HCT116 (cell line): ENCODE data around the gene HVCN1. TPM values are rescaled to one million over a fixed set of nuclear protein-coding genes. Genes with fewer than 3 reads are reported as not detected.

ENCODE experiments used
- ATAC-seq: fragments of 200-7000 bp; cut with Tn5 transposase; 2 replicates; pipeline ENCODE4 v1.9.1; 2020; ENCODE audit warnings: mild to moderate bottlenecking, moderate library complexity
- BruUV-seq: library from RNA; stranded (reverse); fragments of 400-500 nt; replicated peaks from 2 replicates; lab custom pipeline; 2021; lab: Mats Ljungman, UMichigan
- CTCF ChIA-PET: fragments of 300-600 bp; sonication (Branson Sonifier 250); formaldehyde crosslinking; loops from one replicate; lab custom pipeline; 2021; ENCODE audit warnings: antibody characterized with exemption; lab: Charles Lee
- POLR2A ChIA-PET: fragments of 300-600, 350-600 bp; sonication (Branson Sonifier 250); formaldehyde crosslinking; loops from one replicate; lab custom pipeline; 2021; ENCODE audit warnings: antibody characterized with exemption; lab: Charles Lee
- RAD21 ChIA-PET, 2 experiments: fragments of 300-600 bp; sonication (Branson Sonifier 250); formaldehyde crosslinking; loops; one replicate each; lab custom pipeline; 2023; ENCODE audit warnings: low total read pairs in 2 of 2; ENCODE audit not compliant: uncharacterized antibody in 2 of 2, unreplicated experiment in 2 of 2, low non-redundant PET in 1 of 2; lab: Charles Lee
- DNase-seq: peaks from one replicate; pipeline ENCODE4 v3.0.0-alpha.2; 2010; ENCODE audit warnings: low read depth, low spot score
- H2AFZ ChIP-seq: fragments of 200-600 bp; shearing (Covaris generic), sonication (generic); 2 replicates; pipeline ENCODE4 v1.6.1; 2017; ENCODE audit warnings: low read depth, mixed run types, mixed read lengths, antibody characterized with exemption, low read length; ENCODE audit not compliant: poor library complexity, severe bottlenecking
- H3K27ac ChIP-seq: 2 replicates; pipeline ENCODE4 v1.5.1; 2012; ENCODE audit warnings: low read depth, low read length
- H3K27me3 ChIP-seq: fragments of 200-600 bp; sonication (generic); 2 replicates; pipeline ENCODE4 v1.6.1; 2016; ENCODE audit warnings: mixed run types, low read length, mixed read lengths; ENCODE audit not compliant: insufficient read depth
- H3K36me3 ChIP-seq, 2 experiments: fragments of 200-500 bp in 1 of 2; fragments of 200-600 bp in 1 of 2; sonication (Bioruptor generic) in 1 of 2; sonication (generic) in 1 of 2; 2 replicates each; pipeline versions ENCODE4 v1.5.1 to v1.6.1; 2014 to 2016; ENCODE audit warnings: low read length in 2 of 2, inconsistent platforms in 1 of 2, mixed read lengths in 1 of 2, mixed run types in 1 of 2; ENCODE audit not compliant: insufficient read depth in 2 of 2, control insufficient read depth in 1 of 2
- H3K4me1 ChIP-seq, 2 experiments: fragments of 200-600 bp in 1 of 2; sonication (generic) in 1 of 2; 2 replicates each; pipeline versions ENCODE4 v1.5.1 to v1.6.1; 2012 to 2017; ENCODE audit warnings: low read length in 2 of 2, inconsistent platforms in 1 of 2, mild to moderate bottlenecking in 1 of 2, mixed read lengths in 1 of 2, mixed run types in 1 of 2, moderate library complexity in 1 of 2; ENCODE audit not compliant: insufficient read depth in 2 of 2, control insufficient read depth in 1 of 2
- H3K4me2 ChIP-seq: fragments of 200-600 bp; sonication (generic); 2 replicates; pipeline ENCODE4 v1.6.1; 2017; ENCODE audit warnings: mixed run types, low read length, mixed read lengths
- H3K4me3 ChIP-seq, 2 experiments: fragments of 200-600 bp in 1 of 2; sonication (generic) in 1 of 2; replicated peaks in 1 of 2; 2 replicates each; pipeline ENCODE4 v1.5.1; 2011 to 2016; ENCODE audit warnings: low read length in 2 of 2, control low read depth in 1 of 2, low read depth in 1 of 2, mild to moderate bottlenecking in 1 of 2, mixed read lengths in 1 of 2, mixed run types in 1 of 2
- H3K79me2 ChIP-seq: fragments of 200-600 bp; sonication (generic); 2 replicates; pipeline ENCODE4 v1.6.1; 2017; ENCODE audit warnings: mild to moderate bottlenecking, mixed run types, low read length, moderate library complexity, mixed read lengths; ENCODE audit not compliant: insufficient read depth
- H3K9ac ChIP-seq: fragments of 200-600 bp; sonication (generic); 2 replicates; pipeline ENCODE4 v1.6.1; 2016; ENCODE audit warnings: low read length, mixed read lengths
- H3K9me2 ChIP-seq: fragments of 200-600 bp; sonication (generic), shearing (Covaris generic); 2 replicates; pipeline ENCODE4 v1.6.1; 2017; ENCODE audit warnings: mixed run types, mild to moderate bottlenecking, moderate library complexity; ENCODE audit not compliant: insufficient read depth
- H3K9me3 ChIP-seq, 2 experiments: fragments of 200-500 bp in 1 of 2; fragments of 200-600 bp in 1 of 2; sonication (Bioruptor generic) in 1 of 2; sonication (generic) in 1 of 2; 2 replicates each; pipeline ENCODE4 v1.6.1; 2014 to 2017; ENCODE audit warnings: low read length in 2 of 2, mixed read lengths in 2 of 2, inconsistent platforms in 1 of 2, low read depth in 1 of 2, mild to moderate bottlenecking in 1 of 2, mixed run types in 1 of 2, moderate library complexity in 1 of 2; ENCODE audit not compliant: control insufficient read depth in 1 of 2, insufficient read depth in 1 of 2
- H4K20me1 ChIP-seq: fragments of 200-600 bp; sonication (generic), shearing (Covaris generic); 2 replicates; pipeline ENCODE4 v1.6.1; 2017; ENCODE audit warnings: mixed run types, mild to moderate bottlenecking, moderate library complexity; ENCODE audit not compliant: insufficient read depth
- ATF3 ChIP-seq: IDR thresholded peaks from 2 replicates; pipeline ENCODE4 v1.6.1; 2012
- CEBPB ChIP-seq: IDR thresholded peaks from 2 replicates; pipeline ENCODE4 v1.6.1; 2012; ENCODE audit warnings: low read depth
- EGR1 ChIP-seq: IDR thresholded peaks from 2 replicates; pipeline ENCODE4 v1.6.1; 2012; ENCODE audit warnings: low read depth
- ELF1 ChIP-seq: IDR thresholded peaks from 2 replicates; pipeline ENCODE4 v1.6.1; 2012; ENCODE audit warnings: low read depth, borderline replicate concordance
- EZH2phosphoT487 ChIP-seq: fragments of 200-600 bp; IDR thresholded peaks from 2 replicates; pipeline ENCODE4 v1.6.1; 2018; ENCODE audit warnings: antibody characterized with exemption, borderline replicate concordance
- FOSL1 ChIP-seq: IDR thresholded peaks from 2 replicates; pipeline ENCODE4 v1.6.1; 2012; ENCODE audit warnings: low read depth
- JUND ChIP-seq: IDR thresholded peaks from 2 replicates; pipeline ENCODE4 v1.6.1; 2012
- MAX ChIP-seq: IDR thresholded peaks from 2 replicates; pipeline ENCODE4 v1.6.1; 2012
- POLR2A ChIP-seq: IDR thresholded peaks from 2 replicates; pipeline ENCODE4 v1.7.0; 2011; ENCODE audit warnings: borderline replicate concordance; ENCODE audit not compliant: insufficient read depth, insufficient read length; ENCODE audit errors: extremely low read depth
- POLR2AphosphoS5 ChIP-seq: IDR thresholded peaks from 2 replicates; pipeline ENCODE4 v1.6.1; 2011; ENCODE audit warnings: mild to moderate bottlenecking, low read depth, low read length, moderate library complexity
- RAD21 ChIP-seq: IDR thresholded peaks from 2 replicates; pipeline ENCODE4 v1.6.1; 2012; ENCODE audit warnings: low read depth, mild to moderate bottlenecking
- SP1 ChIP-seq: IDR thresholded peaks from 2 replicates; pipeline ENCODE4 v1.6.1; 2012; ENCODE audit warnings: low read depth
- SRF ChIP-seq: IDR thresholded peaks from 2 replicates; pipeline ENCODE4 v1.6.1; 2012; ENCODE audit warnings: low read depth
- TCF7L2 ChIP-seq: IDR thresholded peaks from 2 replicates; pipeline ENCODE4 v1.7.0; 2011; ENCODE audit warnings: borderline replicate concordance, inconsistent platforms; ENCODE audit not compliant: insufficient read depth, insufficient read length; ENCODE audit errors: extremely low read depth
- YY1 ChIP-seq: IDR thresholded peaks from 2 replicates; pipeline ENCODE4 v1.6.1; 2011; ENCODE audit warnings: low read length, low read depth, moderate library complexity, mild to moderate bottlenecking; ENCODE audit not compliant: insufficient replicate concordance; ENCODE audit errors: extremely low read depth
- ZBTB33 ChIP-seq: IDR thresholded peaks from 2 replicates; pipeline ENCODE4 v1.6.1; 2011; ENCODE audit warnings: mild to moderate bottlenecking, low read length, moderate library complexity; ENCODE audit not compliant: insufficient replicate concordance; ENCODE audit errors: extremely low read depth
- ZFX ChIP-seq: fragments of 450-650 bp; IDR thresholded peaks from 2 replicates; pipeline ENCODE4 v1.6.1; 2017
- ZNF274 ChIP-seq: fragments of 200-500 bp; sonication (Bioruptor generic); IDR thresholded peaks from 2 replicates; pipeline ENCODE4 v1.6.1; 2014; ENCODE audit warnings: mild to moderate bottlenecking, low read depth, low read length, inconsistent platforms
- intact Hi-C: fragments of 100-400 bp; cut with micrococcal nuclease; formaldehyde crosslinking; loops from 2 replicates; pipeline ENCODE4 v1.10.0; 2022
- total RNA-seq: library from RNA; stranded (reverse); gene quantifications from one replicate; pipeline ENCODE4 v1.2.1, GENCODE V29; 2021; ENCODE audit not compliant: unreplicated experiment

HVCN1 gene
- total RNA-seq, 1 experiment from 2014 or later = 0.15 TPM

- no peak overlapping the region for H3K27ac ChIP-seq
- ATAC-seq = no peak
- no peaks in the 10 kb centered on the region for H4K20me1 ChIP-seq
- no peaks in the 10 kb centered on the region for H3K9me2 ChIP-seq
- H3K79me2 ChIP-seq = no peaks in the 10 kb centered on the region
- no peaks in the 10 kb centered on the region for H3K4me1 ChIP-seq
- H3K9me3 ChIP-seq = no peaks in the 10 kb centered on the region
- ChIA-PET CTCF (no interaction called here), RAD21 (no interaction called here), POLR2A (no interaction called here)
- no TSS peak for BruUV-seq
- TF ChIP-seq ZFX = no peak
- TF ChIP-seq ELF1 = no peak
- no peak for TF ChIP-seq EGR1
- no peak for TF ChIP-seq POLR2A
- TF ChIP-seq SRF = no peak
- no peaks in the 10 kb centered on the region for H3K36me3 ChIP-seq
- no peak overlapping the region for H3K4me2 ChIP-seq
- H3K4me3 ChIP-seq = no peak overlapping the region
- intact Hi-C loops = no loop called here
- no peak overlapping the region for H2AFZ ChIP-seq
- no peaks in the 10 kb centered on the region for H3K27me3 ChIP-seq
- no peak overlapping the region for H3K9ac ChIP-seq
- no peak for DNase-seq
Observed at GRCh38 chr12:110677206-110677911, 11.6 kb downstream of the HVCN1 start.

GRCh38 chr12:110676171-110676570 is 12.7 kb downstream of the HVCN1 start:
- Histone ChIP-seq H3K9me3 (no peaks in the 10 kb centered on the region), H3K9me2 (no peaks in the 10 kb centered on the region), H3K4me3 (no peak overlapping the region), H3K9ac (no peak overlapping the region), H3K27ac (no peak overlapping the region), H4K20me1 (no peaks in the 10 kb centered on the region), H3K4me2 (no peak overlapping the region), H3K36me3 (no peaks in the 10 kb centered on the region), H3K4me1 (no peaks in the 10 kb centered on the region), H2AFZ (no peak overlapping the region), H3K79me2 (no peaks in the 10 kb centered on the region), H3K27me3 (no peaks in the 10 kb centered on the region)
- DNase-seq = no peak
- ATAC-seq = no peak
- ChIA-PET POLR2A (no interaction called here), CTCF (no interaction called here), RAD21 (no interaction called here)
- intact Hi-C loops = no loop called here
- no TSS peak for BruUV-seq
- TF ChIP-seq JUND = no peak
- no peak for TF ChIP-seq POLR2A
- TF ChIP-seq RAD21 = no peak
- no peak for TF ChIP-seq YY1
- no peak for TF ChIP-seq ZNF274
- no peak for TF ChIP-seq EZH2phosphoT487
- TF ChIP-seq ATF3 = no peak
- no peak for TF ChIP-seq POLR2AphosphoS5
- TF ChIP-seq MAX = no peak
- TF ChIP-seq SP1 = no peak
- TF ChIP-seq CEBPB = no peak
- TF ChIP-seq TCF7L2 = no peak
- TF ChIP-seq ZBTB33 = no peak
- TF ChIP-seq SRF = no peak
- no peak for TF ChIP-seq ELF1
- no peak for TF ChIP-seq FOSL1
